Epidermal melanocyte (primary cell): ENCODE data around the gene CCDC157.
A peak's percentile ranks its signal among the peaks of the same experiment; 100 is the strongest.
"Not testable (repeated sequence)": the region's sequence is repeated elsewhere in the genome, so short reads cannot be mapped to it uniquely, and the experiment has no call there.

Experiments used
- DNase-seq: peaks from one replicate; pipeline ENCODE4 v3.0.0; 2011; ENCODE audit warnings: low spot score; ENCODE audit not compliant: insufficient read length

Gene CCDC157

GRCh38 chr22:30386960-30387827 is 30.4 kb downstream of the CCDC157 start, which contains the start of gene RNF215:
TSS of gene RNF215 (minus strand) at chr22:30387411. CDS start at chr22:30387313, 98 bp downstream.
- peak; percentile 89 for DNase-seq

GRCh38 chr22:30390974-30391691 is 34.3 kb downstream of the CCDC157 start:
- DNase-seq = no peak

GRCh38 chr22:30392661-30393321 is 36.0 kb downstream of the CCDC157 start:
- DNase-seq = no peak

- no peak for DNase-seq
Observed at GRCh38 chr22:30393322-30393680, 36.5 kb downstream of the CCDC157 start.

- no peak for DNase-seq
Observed at GRCh38 chr22:30393885-30394284, 37.1 kb downstream of the CCDC157 start.

GRCh38 chr22:30396871-30397655 is 40.3 kb downstream of the CCDC157 start, which contains the start of gene SEC14L2:
TSS of gene SEC14L2 (plus strand) at chr22:30397018. CDS start at chr22:30397117, 99 bp downstream.
- peak; percentile 82 for DNase-seq

GRCh38 chr22:30397656-30398635 is 41.1 kb downstream of the CCDC157 start:
- no peak for DNase-seq

- DNase-seq = no peak
Observed at GRCh38 chr22:30398685-30399680, 42.2 kb downstream of the CCDC157 start.

- DNase-seq = no peak
Observed at GRCh38 chr22:30399718-30400117, 42.9 kb downstream of the CCDC157 start.

- DNase-seq = no peak
Observed at GRCh38 chr22:30400159-30400558, 43.4 kb downstream of the CCDC157 start.

GRCh38 chr22:30401024-30401423 is 44.2 kb downstream of the CCDC157 start:
- not testable (repeated sequence) for DNase-seq

- DNase-seq = no peak
Observed at GRCh38 chr22:30402028-30402765, 45.4 kb downstream of the CCDC157 start.

GRCh38 chr22:30402766-30403104 is 45.9 kb downstream of the CCDC157 start:
- DNase-seq = not testable (repeated sequence)

GRCh38 chr22:30404307-30404706 is 47.5 kb downstream of the CCDC157 start:
- no peak for DNase-seq

GRCh38 chr22:30405731-30406130 is 48.9 kb downstream of the CCDC157 start:
- DNase-seq = no peak

GRCh38 chr22:30406400-30406799 is 49.6 kb downstream of the CCDC157 start:
- DNase-seq = no peak

GRCh38 chr22:30408388-30409102 is 51.7 kb downstream of the CCDC157 start:
- no peak for DNase-seq
